MM.1S (cell line): Measurements from ENCODE around the gene RAPGEF4.

Experiments used
- EZH2phosphoT487 ChIP-seq: fragments of 300-600 bp; sonication (generic); IDR thresholded peaks from 2 replicates; pipeline ENCODE4 v1.6.1; 2018; ENCODE audit warnings: antibody characterized with exemption, low read length
- TF ChIP-seq, protein P1 (sequence below): fragments of 300-600 bp; sonication (generic); IDR thresholded peaks from 2 replicates; pipeline ENCODE4 v1.5.1; 2016; ENCODE audit warnings: antibody characterized with exemption, low read length, mixed read lengths

DNA sequence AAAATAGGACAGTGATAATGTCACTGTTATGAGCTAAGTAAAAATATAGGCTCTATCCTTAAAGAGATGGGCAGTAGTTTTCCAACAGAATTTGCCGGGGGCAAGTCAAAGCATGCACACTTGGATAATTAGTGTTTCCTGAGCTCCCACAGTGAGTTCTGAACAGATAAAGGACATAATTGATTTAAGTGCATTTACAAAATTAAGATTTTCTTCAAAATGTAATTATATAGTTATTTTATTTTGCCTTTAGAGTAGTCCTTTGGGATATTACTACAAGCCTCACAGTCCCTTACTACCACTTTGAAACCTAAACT is 107.6 kb downstream of the RAPGEF4 start:
- TF ChIP-seq, protein P1, sequence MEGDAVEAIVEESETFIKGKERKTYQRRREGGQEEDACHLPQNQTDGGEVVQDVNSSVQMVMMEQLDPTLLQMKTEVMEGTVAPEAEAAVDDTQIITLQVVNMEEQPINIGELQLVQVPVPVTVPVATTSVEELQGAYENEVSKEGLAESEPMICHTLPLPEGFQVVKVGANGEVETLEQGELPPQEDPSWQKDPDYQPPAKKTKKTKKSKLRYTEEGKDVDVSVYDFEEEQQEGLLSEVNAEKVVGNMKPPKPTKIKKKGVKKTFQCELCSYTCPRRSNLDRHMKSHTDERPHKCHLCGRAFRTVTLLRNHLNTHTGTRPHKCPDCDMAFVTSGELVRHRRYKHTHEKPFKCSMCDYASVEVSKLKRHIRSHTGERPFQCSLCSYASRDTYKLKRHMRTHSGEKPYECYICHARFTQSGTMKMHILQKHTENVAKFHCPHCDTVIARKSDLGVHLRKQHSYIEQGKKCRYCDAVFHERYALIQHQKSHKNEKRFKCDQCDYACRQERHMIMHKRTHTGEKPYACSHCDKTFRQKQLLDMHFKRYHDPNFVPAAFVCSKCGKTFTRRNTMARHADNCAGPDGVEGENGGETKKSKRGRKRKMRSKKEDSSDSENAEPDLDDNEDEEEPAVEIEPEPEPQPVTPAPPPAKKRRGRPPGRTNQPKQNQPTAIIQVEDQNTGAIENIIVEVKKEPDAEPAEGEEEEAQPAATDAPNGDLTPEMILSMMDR: no peak
- TF ChIP-seq EZH2phosphoT487: no peak
